HG03060 (cell line): ENCODE results near the gene LEPR.
"Not testable (repeated sequence)": the region's sequence is repeated elsewhere in the genome, so short reads cannot be mapped to it uniquely, and the experiment has no call there.

Experiments
- ATAC-seq: cut with Tn5 transposase; IDR thresholded peaks from one replicate; pipeline ENCODE4 v1.9.1; 2021; ENCODE audit warnings: low read depth, moderate number of reproducible peaks; ENCODE audit not compliant: unreplicated experiment

LEPR gene

DNA sequence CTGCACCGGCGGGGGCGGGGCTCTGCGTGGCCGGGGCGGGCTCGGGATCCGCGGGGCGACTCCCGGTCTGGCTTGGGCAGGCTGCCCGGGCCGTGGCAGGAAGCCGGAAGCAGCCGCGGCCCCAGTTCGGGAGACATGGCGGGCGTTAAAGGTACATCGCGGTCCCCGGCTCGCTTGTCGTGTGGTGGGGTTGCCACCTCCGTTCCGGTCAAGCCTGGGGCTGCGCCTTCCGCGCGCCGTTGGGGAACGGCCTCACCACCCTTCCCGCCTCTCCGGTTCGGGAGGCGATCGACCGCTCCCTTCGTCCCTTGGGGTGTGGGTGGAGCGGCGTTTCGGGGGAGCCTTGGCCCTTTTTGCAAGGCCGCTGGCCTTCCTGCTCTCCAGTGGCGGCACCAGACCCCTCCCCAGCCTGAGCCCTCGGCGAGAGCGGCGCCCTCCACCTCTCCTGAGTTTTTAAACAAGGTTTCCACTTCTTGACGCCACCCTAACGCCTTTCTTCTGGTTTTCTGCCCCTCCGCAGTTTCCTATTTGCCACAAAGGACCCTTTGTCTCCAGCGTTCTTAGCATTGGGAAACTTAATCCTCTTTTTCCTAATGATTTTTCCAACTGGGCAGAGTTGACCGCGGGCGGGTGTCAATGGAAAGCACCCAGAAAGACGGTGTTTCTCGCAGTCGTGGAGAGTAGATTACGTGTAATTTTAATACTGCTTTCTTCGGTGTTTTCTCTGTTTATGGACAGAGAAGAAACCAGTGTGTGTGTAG lies at the start of gene LEPR, which contains the start of gene LEPROT:
Gene LEPR, plus strand, starts transcription at position 79 of the 761 bp plus-strand sequence. CDS start 144,898 bp downstream, outside the sequence.
Gene LEPROT, plus strand, starts transcription at position 79 of the 761 bp plus-strand sequence. Its CDS starts 57 bp downstream, at position 136.
- ATAC-seq: peak; percentile 9

DNA sequence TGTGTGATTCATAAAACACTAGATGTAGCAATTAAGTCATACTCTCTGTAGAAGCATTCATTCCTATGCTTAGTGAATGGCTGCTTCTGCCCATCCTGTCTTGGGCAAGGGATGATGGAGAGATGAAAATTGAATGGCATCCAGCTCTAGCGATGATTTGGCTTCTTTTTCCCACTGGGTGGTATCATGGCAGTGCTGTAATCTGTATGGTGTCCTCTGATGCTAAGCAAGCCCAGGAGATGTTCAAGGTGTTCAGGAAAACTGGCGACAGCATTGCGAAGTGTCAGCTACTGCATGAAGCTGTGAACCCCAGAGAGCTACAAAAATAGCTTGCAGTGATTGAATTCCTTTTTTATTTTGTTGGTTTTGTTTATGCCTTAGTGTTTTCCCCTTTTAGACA lies 48.9 kb upstream of the LEPR start:
- no peak for ATAC-seq

GRCh38 chr1:65372557-65372956 lies 47.9 kb upstream of the LEPR start:
- no peak for ATAC-seq

DNA sequence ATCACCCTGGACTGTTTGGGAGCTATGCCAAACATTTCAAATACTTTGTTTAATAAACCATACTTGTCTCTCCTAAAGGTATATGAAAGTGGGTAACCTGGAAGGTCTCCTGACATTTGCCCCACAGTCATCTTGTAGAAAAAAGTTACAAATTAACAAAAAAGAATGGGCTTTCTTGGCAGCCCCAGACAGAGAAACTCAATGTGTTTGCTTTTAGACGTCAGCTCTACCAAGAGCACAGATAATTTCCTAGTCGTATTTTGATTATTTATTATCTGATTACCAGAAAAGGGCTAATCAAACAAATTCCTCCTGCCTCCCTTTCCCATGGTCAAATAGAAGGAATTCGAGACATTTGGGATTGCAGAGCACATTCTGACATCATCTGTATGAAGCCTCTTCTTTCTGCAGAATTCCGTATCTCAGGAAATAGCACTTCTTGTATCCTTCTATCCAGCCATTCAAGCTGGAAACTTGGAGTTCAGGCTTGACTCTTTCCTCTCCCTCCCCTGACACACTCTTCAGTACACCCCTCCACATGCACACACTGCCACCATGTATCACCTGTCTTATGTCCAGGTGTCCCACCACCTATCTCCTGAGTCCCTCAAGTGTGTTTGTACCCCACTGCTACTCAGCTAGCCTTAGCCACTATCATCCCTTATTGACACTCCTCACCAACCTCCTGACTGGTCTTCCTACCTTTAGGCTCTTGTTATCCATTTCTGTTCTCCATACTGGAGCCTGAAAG lies 42.8 kb upstream of the LEPR start:
- ATAC-seq: no peak

DNA sequence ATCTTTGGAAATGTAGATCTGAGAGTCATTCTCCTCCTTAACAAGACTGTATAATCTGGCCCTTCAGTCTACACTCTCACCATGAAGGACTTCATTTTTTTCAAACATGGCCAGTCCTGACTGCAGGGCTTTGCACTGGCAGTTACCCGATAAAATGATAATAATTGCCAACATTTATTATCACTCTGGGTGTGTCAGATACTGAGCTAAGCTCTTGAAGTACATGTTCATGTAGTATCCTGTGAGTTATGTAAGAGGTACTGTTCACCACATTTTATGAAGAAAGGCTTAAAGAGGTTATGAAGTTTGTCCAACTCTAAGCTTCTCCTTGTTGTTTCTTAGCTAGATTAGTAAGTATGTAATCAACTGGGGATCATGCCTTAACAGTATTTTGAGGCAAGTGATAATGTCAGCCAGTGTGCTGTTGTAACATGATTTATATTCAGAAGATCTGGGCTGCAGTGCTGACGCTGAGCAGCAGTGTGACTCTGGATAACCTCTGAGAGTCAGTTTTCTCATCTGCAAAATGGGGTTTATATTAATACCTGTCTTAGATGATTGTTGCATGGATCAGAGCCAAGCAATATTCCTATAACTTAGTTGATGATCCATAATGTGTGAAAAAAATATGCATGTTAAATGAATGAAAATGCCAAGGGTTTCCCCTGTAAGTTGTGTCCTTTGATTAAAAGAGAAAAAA lies 42.1 kb upstream of the LEPR start:
- ATAC-seq: no peak

GRCh38 chr1:65384426-65384825 lies 36.0 kb upstream of the LEPR start:
- not testable (repeated sequence) for ATAC-seq

GRCh38 chr1:65386439-65386838 lies 34.0 kb upstream of the LEPR start:
- ATAC-seq: no peak

GRCh38 chr1:65387821-65388220 lies 32.6 kb upstream of the LEPR start:
- ATAC-seq: no peak

- no peak for ATAC-seq
Observed at GRCh38 chr1:65388908-65389695, 31.4 kb upstream of the LEPR start.

DNA sequence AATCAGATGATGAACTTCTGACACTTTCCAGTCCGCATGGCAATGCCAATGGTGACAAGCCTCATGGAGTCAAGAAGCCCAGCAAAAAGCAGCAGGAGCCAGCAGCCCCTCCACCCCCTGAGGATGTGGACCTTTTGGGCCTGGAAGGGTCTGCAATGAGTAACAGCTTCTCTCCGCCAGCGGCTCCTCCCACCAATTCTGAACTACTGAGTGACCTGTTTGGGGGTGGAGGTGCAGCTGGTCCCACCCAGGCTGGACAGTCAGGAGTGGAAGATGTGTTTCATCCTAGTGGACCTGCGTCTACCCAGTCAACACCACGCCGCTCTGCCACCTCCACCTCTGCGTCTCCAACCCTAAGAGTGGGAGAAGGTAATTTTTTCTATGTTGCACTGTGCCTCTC lies 28.0 kb upstream of the LEPR start:
- ATAC-seq: no peak

GRCh38 chr1:65393347-65393746 lies 27.1 kb upstream of the LEPR start:
- ATAC-seq: peak; percentile 94

GRCh38 chr1:65393928-65394327 lies 26.5 kb upstream of the LEPR start:
- no peak for ATAC-seq

DNA sequence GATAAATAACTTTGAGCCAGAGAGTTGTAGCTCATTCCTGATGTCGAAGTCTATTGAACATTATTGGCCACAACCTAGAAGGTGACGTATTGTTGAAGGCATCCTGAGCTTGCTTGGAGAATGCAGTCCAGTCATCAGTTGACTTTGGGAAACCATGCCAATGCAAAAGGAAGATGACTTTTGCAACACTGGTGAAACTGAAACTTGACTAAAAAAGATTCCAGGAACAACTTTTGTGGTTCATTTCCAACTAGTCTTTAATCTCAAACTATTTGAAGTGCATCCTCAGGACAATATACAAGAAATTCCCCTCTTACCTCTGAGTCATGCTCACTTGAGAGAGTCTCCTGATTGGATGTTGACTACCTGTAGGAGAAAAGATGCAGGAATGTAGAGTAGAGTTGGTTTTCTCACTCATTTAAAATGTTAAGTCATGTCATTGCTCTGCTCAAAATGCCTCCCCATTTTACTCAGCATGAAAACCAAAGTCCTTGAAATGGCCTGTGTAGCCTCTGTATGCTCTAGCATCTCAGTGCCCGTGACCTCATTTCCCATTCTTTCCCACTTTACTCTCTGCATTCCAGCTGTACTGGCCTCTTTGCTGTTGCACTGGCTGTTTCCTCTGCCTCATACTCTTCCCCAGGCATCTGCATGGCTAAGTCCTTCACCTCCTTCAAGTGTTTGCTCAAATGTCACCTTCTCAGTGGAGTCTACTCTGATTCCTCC lies 24.4 kb upstream of the LEPR start:
- ATAC-seq: no peak

DNA sequence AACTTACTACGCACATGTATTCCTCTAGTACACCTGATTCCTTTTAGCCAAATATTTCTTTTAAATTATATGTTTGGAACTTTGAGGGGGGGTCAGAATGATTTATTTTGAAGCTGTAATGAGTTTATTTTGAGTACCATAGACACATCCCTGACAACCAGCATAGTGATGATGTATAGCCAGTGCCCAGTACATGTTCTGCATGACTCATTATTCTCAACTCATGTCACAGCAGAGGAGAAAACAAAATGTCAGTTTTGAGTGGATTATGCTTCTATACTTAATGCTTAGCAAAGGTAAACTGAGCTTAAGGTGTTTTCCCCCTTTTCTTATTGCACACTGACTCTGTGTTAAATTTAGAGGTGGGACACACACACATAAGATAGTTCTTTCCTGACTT lies 22.4 kb upstream of the LEPR start:
- no peak for ATAC-seq

- ATAC-seq: no peak
Observed at GRCh38 chr1:65399003-65399402, 21.5 kb upstream of the LEPR start.

DNA sequence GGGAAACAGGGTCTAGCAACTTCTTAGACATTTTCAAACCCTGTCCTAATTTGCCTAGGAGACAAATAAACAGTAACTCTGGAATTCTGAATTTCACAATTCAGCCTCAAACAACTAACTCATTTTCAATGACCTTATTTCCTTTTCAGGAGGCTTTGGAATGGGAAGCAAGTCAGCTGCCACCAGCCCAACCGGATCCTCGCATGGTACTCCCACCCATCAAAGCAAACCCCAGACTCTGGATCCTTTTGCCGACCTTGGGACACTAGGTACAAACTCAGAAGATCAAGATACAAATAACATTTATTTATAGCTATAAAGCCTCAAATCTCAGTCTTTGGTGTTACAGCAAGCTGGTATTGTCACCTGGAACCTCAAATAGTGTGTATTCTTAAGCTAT lies 18.9 kb upstream of the LEPR start:
- ATAC-seq: no peak

GRCh38 chr1:65404941-65405340 lies 15.5 kb upstream of the LEPR start:
- ATAC-seq: no peak

- ATAC-seq: no peak
Observed at GRCh38 chr1:65407877-65408276, 12.6 kb upstream of the LEPR start.

GRCh38 chr1:65409314-65409713 lies 11.2 kb upstream of the LEPR start:
- ATAC-seq: no peak

GRCh38 chr1:65409816-65410326 lies 10.6 kb upstream of the LEPR start:
- ATAC-seq: no peak
